Tibial nerve (tissue), 4 donors: ENCODE measurements around the gene ZNF792. TPM values are rescaled to one million over a fixed set of nuclear protein-coding genes. Genes with fewer than 3 reads are reported as not detected.

Experiments used
- DNase-seq, 2 donors: peaks; one replicate each; pipeline ENCODE4 v3.0.0-alpha.2; 2019; ENCODE audit warnings: low spot score in 2 of 2
- H3K27ac ChIP-seq, 4 donors: fragments of 200-600 bp; sonication (generic) in 3 of 4; one replicate each; pipeline ENCODE4 v1.5.1; 2017 to 2019; ENCODE audit warnings: mild to moderate bottlenecking in 1 of 4
- H3K27me3 ChIP-seq, 2 donors: fragments of 200-600 bp; sonication (generic) in 1 of 2; one replicate each; pipeline versions ENCODE4 v1.5.1 to v1.6.0; 2017 to 2019
- H3K36me3 ChIP-seq, 3 donors: fragments of 200-600 bp; sonication (generic); one replicate each; pipeline ENCODE4 v1.5.1; 2018 to 2019
- H3K4me1 ChIP-seq, 4 donors: fragments of 200-600 bp; sonication (generic) in 3 of 4; one replicate each; pipeline ENCODE4 v1.5.1; 2017 to 2019
- H3K4me3 ChIP-seq, 4 donors: fragments of 200-600 bp; sonication (generic) in 3 of 4; one replicate each; pipeline ENCODE4 v1.5.1; 2017 to 2019; ENCODE audit warnings: mild to moderate bottlenecking in 1 of 4, moderate library complexity in 1 of 4
- H3K9me3 ChIP-seq, 4 donors: fragments of 200-600 bp; sonication (generic) in 3 of 4; one replicate each; pipeline ENCODE4 v1.5.1; 2017 to 2019
- CTCF ChIP-seq, 5 experiments: fragments of 200-600 bp in 3 of 5; fragments of 450-650 bp in 2 of 5; sonication (generic) in 3 of 5; IDR thresholded peaks; one replicate each; pipeline ENCODE4 v1.5.1; 2016 to 2019; ENCODE audit warnings: antibody characterized with exemption in 5 of 5, mild to moderate bottlenecking in 3 of 5, moderate library complexity in 2 of 5
- EP300 ChIP-seq, 2 donors: sonication (generic); formaldehyde crosslinking; IDR thresholded peaks; one replicate each; pipeline ENCODE4 v1.6.1; 2017; ENCODE audit warnings: antibody characterized with exemption in 2 of 2, mild to moderate bottlenecking in 1 of 2
- POLR2A ChIP-seq, 2 donors: fragments of 450-650 bp; IDR thresholded peaks; one replicate each; pipeline ENCODE4 v1.6.1; 2017; ENCODE audit warnings: antibody characterized with exemption in 2 of 2, mild to moderate bottlenecking in 2 of 2, moderate library complexity in 2 of 2
- WGBS, 2 donors: methylation state at CpG; one replicate each; pipeline ENCODE4 v1.1.5; 2018; 5-methylcytosine and 5-hydroxymethylcytosine counted together
- total RNA-seq, 4 donors: library from RNA; depleted of rRNA; stranded (reverse); fragments of >200 nt; gene quantifications; one replicate each; pipeline ENCODE4 v1.1.0, GENCODE V29; 2016

Gene ZNF792
- total RNA-seq, result 1 to 10 TPM; 2.3 to 7.1 (median 5.5) TPM

GRCh38 chr19:34963573-34964406, at the start of gene ZNF792:
ZNF792 (minus strand) TSS chr19:34964229; CDS start chr19:34963662, 567 bp downstream.
- no peak for TF ChIP-seq POLR2A (IDR thresholded peaks at IDR 0.05)
- no peak for TF ChIP-seq CTCF (IDR thresholded peaks at IDR 0.05)
- peak in 1 of 2 donors; percentile 32 for TF ChIP-seq EP300 (IDR thresholded peaks at IDR 0.05)
- Histone ChIP-seq H3K9me3 (peaks cover 0 to 41% (median 3%) of the 10 kb centered on the region in 4 donors), H3K36me3 (peaks cover 4 to 30% (median 18%) of the 10 kb centered on the region in 3 donors), H3K27me3 (no peaks in the 10 kb centered on the region), H3K4me3 (peak within 1 kb of the TSS; percentile 77 to 96 (median 89)), H3K27ac (peak within 1 kb of the TSS in 3 of 4 donors; percentile 2 to 66 (median 58)), H3K4me1 (peaks cover 0 to 23% (median 14%) of the 10 kb centered on the region in 4 donors)
- WGBS, 2 donors, result 1 to 3% methylated on average over 16 to 40 of the region's 78 CpGs
- DNase-seq, result peak; percentile 21 to 23

GRCh38 chr19:35013041-35013819, 49.2 kb upstream of the ZNF792 start:
- H3K27ac ChIP-seq, result peak overlapping the region in 3 of 4 donors; percentile 33 to 50 (median 38)
- no peaks in the 10 kb centered on the region for H3K9me3 ChIP-seq
- no peaks in the 10 kb centered on the region for H3K27me3 ChIP-seq
- TF ChIP-seq POLR2A (IDR thresholded peaks at IDR 0.05), result no peak
- peak in 1 of 2 donors; percentile 23 for TF ChIP-seq EP300 (IDR thresholded peaks at IDR 0.05)
- TF ChIP-seq CTCF (IDR thresholded peaks at IDR 0.05), result peak; percentile 92 to 96 (median 93)
- peaks cover 0 to 94% (median 28%) of the 10 kb centered on the region in 3 donors for H3K36me3 ChIP-seq
- H3K4me3 ChIP-seq, result no peak overlapping the region
- peaks cover 0 to 26% (median 12%) of the 10 kb centered on the region in 4 donors for H3K4me1 ChIP-seq
- 49 to 51% methylated on average over 31 to 32 of the region's 32 CpGs for WGBS, 2 donors
- peak; percentile 49 to 69 for DNase-seq

GRCh38 chr19:35011737-35012682, 48.0 kb upstream of the ZNF792 start:
- Histone ChIP-seq H3K9me3 (no peaks in the 10 kb centered on the region), H3K4me1 (peaks cover 0 to 26% (median 12%) of the 10 kb centered on the region in 4 donors), H3K27ac (peak overlapping the region in 2 of 4 donors; percentile 33 to 38), H3K36me3 (peaks cover 0 to 82% (median 20%) of the 10 kb centered on the region in 3 donors), H3K27me3 (no peaks in the 10 kb centered on the region), H3K4me3 (no peak overlapping the region)
- 83 to 84% methylated on average over 10 to 17 of the region's 18 CpGs for WGBS, 2 donors
- no peak for DNase-seq
- TF ChIP-seq POLR2A (IDR thresholded peaks at IDR 0.05) (no peak), CTCF (IDR thresholded peaks at IDR 0.05) (no peak), EP300 (IDR thresholded peaks at IDR 0.05) (no peak)

- DNase-seq, result no peak
Observed at GRCh38 chr19:35011091-35011689, 47.2 kb upstream of the ZNF792 start.

More at GRCh38 chr19:35011091-35011689, 47.2 kb upstream of the ZNF792 start:
- H3K27me3 ChIP-seq, result no peaks in the 10 kb centered on the region
- H3K36me3 ChIP-seq, result peaks cover 0 to 74% (median 20%) of the 10 kb centered on the region in 3 donors
- H3K4me3 ChIP-seq, result no peak overlapping the region
- TF ChIP-seq EP300 (IDR thresholded peaks at IDR 0.05) (no peak), CTCF (IDR thresholded peaks at IDR 0.05) (no peak), POLR2A (IDR thresholded peaks at IDR 0.05) (no peak)
- peaks cover 0 to 33% (median 12%) of the 10 kb centered on the region in 4 donors for H3K4me1 ChIP-seq
- no peak overlapping the region for H3K27ac ChIP-seq
- WGBS, 2 donors, result 78 to 82% methylated on average over 13 of the region's 13 CpGs
- H3K9me3 ChIP-seq, result no peaks in the 10 kb centered on the region
